SH-SY5Y (cell line): ENCODE results near the gene HSD17B4.

Experiments
- GATA2 ChIP-seq: IDR thresholded peaks from 2 replicates; pipeline ENCODE4 v1.6.1; 2011; ENCODE audit warnings: mild to moderate bottlenecking, low read depth, low read length
- GATA3 ChIP-seq: IDR thresholded peaks from 2 replicates; pipeline ENCODE4 v1.6.1; 2011; ENCODE audit warnings: low read depth, mild to moderate bottlenecking, low read length, moderate library complexity

DNA sequence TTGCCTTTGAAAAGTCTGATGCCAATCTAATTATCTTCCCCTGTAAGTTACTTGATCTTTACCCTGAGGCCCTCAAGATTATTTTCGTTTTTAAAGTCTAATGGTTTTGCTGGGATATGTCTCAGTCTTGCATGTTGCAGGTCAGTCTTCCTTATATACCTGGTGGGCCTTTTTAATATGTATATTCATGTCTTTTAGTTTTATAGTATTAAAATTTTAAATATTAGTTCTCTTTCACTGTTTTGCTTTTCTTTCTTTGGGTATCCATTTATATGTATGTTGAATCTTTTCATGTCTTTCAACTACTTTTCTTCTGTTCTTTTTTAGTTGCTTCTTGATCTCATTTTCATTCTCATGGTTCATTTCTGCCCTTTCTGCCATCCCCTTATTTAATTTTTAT, 68.9 kb downstream of the HSD17B4 start:
- TF ChIP-seq GATA3 (no peak), GATA2 (no peak)
